Erythroblast (primary cell): ENCODE measurements around the gene PBLD.

Source experiments
- GATA1 ChIP-seq: IDR thresholded peaks from 2 replicates; pipeline ENCODE4 v1.6.1; 2011; ENCODE audit warnings: low read depth, mild to moderate bottlenecking, control low read depth, low read length, moderate library complexity
- POLR2A ChIP-seq: IDR thresholded peaks from 2 replicates; pipeline ENCODE4 v1.6.1; 2011; ENCODE audit warnings: mild to moderate bottlenecking, low read length

DNA sequence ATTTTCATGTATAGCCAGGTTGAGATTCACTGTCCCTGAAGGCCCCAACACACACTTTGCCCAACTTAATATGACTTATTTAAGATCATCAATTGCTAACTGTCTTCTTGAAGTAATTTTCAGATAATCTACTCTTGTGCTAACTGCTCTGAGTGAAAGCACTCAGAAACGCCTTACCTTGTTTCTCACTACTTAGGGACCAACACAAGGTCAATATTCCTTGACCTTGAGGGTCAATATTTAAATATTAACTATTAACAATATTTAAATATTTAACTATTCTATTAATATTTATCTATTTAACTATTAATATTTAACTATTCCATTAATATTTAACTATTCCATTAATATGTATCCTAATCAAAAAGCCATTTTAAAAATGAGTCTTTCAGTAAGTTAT lies 26.9 kb downstream of the PBLD start:
- TF ChIP-seq POLR2A = no peak
- TF ChIP-seq GATA1 = no peak
